ENCODE results near the gene NUDT8. TPM values are rescaled to one million over a fixed set of nuclear protein-coding genes. Genes with fewer than 3 reads are reported as not detected.
A peak's percentile ranks its signal among the peaks of the same experiment; 100 is the strongest.

NUDT8 gene
- total and polyA plus RNA-seq, 10 of the 15 experiments (the other 5 are each of a cell fraction or from before 2014, with no cell fraction given), result 0.32 to 18.2 (median 9.8) TPM

DNA sequence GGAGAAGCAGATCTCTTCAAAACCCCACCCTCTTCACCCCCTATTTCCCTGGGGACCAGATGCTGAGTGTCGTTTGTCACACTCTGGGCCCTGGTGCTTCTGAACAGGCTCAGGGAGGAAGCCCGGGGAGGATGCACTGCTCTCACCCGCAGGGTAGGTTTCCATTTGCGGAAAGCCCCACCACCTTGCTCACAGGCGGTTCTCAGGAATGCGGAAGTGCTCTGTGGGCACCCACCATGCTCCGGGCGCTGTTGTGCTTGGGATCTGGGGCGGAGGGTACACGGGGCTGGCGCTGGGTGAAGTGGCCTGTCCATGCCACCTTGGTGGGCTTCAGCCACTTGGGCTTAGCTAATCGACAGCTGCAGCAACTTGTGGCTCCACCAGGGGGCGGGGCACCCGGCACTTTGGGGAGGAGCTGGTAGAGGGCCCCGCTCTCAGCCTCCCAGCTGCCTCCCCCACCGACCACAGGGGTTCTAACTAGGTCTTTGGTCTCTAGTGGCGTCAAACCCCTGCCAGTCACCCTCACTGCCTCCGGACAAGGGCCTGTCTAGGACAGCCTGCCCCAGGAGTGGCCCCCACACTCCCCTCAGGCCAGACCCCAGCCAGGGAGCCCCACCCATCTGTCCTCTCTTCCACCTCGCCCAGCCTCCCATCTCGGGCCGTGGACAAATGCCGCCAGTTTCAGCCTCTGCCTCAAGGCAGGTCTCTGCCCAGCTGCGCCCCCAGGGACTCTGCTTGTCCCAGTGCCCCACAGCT, 15.6 kb downstream of the NUDT8 start (continued):
- TF ChIP-seq ZZZ3 (IDR thresholded peaks at IDR 0.05; ENCODE audit: control insufficient read depth, insufficient read length, low read depth), result no peak
- TF ChIP-seq BMI1 (IDR thresholded peaks at IDR 0.05; ENCODE audit: borderline replicate concordance), result no peak; the same call in 1 of the 2 replicates
- TF ChIP-seq ZBTB11 (CRISPR knock-in tag; IDR thresholded peaks at IDR 0.05), result no peak
- TF ChIP-seq SMAD5 (IDR thresholded peaks at IDR 0.05; ENCODE audit: low read depth), result peak; percentile 42; the same call in 1 of the 2 replicates
- TF ChIP-seq BCL11A (IDR thresholded peaks at IDR 0.05; ENCODE audit: low read depth, low read length), result no peak
- TF ChIP-seq TAF1 (IDR thresholded peaks at IDR 0.05; ENCODE audit: borderline replicate concordance, low read depth, low read length), result peak; percentile 73
- peak; percentile 55; the same call in 1 of the 2 replicates for TF ChIP-seq TCF12 (IDR thresholded peaks at IDR 0.05; ENCODE audit: low read depth, low read length)
- no peak for TF ChIP-seq ASH2L (IDR thresholded peaks at IDR 0.05; ENCODE audit: borderline replicate concordance, low read depth)
- TF ChIP-seq KLF5 (IDR thresholded peaks at IDR 0.05; ENCODE audit: partially characterized antibody), result peak; percentile 54
- TF ChIP-seq, protein P1, sequence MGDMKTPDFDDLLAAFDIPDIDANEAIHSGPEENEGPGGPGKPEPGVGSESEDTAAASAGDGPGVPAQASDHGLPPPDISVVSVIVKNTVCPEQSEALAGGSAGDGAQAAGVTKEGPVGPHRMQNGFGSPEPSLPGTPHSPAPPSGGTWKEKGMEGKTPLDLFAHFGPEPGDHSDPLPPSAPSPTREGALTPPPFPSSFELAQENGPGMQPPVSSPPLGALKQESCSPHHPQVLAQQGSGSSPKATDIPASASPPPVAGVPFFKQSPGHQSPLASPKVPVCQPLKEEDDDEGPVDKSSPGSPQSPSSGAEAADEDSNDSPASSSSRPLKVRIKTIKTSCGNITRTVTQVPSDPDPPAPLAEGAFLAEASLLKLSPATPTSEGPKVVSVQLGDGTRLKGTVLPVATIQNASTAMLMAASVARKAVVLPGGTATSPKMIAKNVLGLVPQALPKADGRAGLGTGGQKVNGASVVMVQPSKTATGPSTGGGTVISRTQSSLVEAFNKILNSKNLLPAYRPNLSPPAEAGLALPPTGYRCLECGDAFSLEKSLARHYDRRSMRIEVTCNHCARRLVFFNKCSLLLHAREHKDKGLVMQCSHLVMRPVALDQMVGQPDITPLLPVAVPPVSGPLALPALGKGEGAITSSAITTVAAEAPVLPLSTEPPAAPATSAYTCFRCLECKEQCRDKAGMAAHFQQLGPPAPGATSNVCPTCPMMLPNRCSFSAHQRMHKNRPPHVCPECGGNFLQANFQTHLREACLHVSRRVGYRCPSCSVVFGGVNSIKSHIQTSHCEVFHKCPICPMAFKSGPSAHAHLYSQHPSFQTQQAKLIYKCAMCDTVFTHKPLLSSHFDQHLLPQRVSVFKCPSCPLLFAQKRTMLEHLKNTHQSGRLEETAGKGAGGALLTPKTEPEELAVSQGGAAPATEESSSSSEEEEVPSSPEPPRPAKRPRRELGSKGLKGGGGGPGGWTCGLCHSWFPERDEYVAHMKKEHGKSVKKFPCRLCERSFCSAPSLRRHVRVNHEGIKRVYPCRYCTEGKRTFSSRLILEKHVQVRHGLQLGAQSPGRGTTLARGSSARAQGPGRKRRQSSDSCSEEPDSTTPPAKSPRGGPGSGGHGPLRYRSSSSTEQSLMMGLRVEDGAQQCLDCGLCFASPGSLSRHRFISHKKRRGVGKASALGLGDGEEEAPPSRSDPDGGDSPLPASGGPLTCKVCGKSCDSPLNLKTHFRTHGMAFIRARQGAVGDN (IDR thresholded peaks at IDR 0.05), result peak; percentile 93
- no peak for TF ChIP-seq MYB (IDR thresholded peaks at IDR 0.05; ENCODE audit: borderline replicate concordance, low read depth, low read length)
- 0 out of 2 replicates have a peak, but pooled peaks have one; percentile 23 for TF ChIP-seq TCF3 (IDR thresholded peaks at IDR 0.05; ENCODE audit: borderline replicate concordance, insufficient read depth, low read depth, low read length)
- TF ChIP-seq ZNF207 (IDR thresholded peaks at IDR 0.05; ENCODE audit: borderline replicate concordance), result no peak; the same call in 1 of the 2 replicates
- TF ChIP-seq NFIC (IDR thresholded peaks at IDR 0.05; ENCODE audit: low read depth, low read length), result no peak; the same call in 1 of the 2 replicates
- TF ChIP-seq HSF1 (IDR thresholded peaks at IDR 0.05; ENCODE audit: low read depth, low read length), result no peak
- no peak for TF ChIP-seq KDM1A (IDR thresholded peaks at IDR 0.05; ENCODE audit: borderline replicate concordance)
- peak; percentile 92 for TF ChIP-seq POLR2A (IDR thresholded peaks at IDR 0.05; ENCODE audit: low read depth, low read length)
- TF ChIP-seq NFYA (IDR thresholded peaks at IDR 0.05; ENCODE audit: borderline replicate concordance, low read depth, low read length), result no peak
- no peak for TF ChIP-seq ZNF622 (IDR thresholded peaks at IDR 0.05)
- TF ChIP-seq, protein P2, sequence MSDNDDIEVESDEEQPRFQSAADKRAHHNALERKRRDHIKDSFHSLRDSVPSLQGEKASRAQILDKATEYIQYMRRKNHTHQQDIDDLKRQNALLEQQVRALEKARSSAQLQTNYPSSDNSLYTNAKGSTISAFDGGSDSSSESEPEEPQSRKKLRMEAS (IDR thresholded peaks at IDR 0.05; ENCODE audit: low read depth, low read length), result peak; percentile 46; the same call in 1 of the 2 replicates
- TF ChIP-seq BHLHE40 (IDR thresholded peaks at IDR 0.05; ENCODE audit: borderline replicate concordance in 1 of 2, low read depth in 2 of 2, low read length in 1 of 2), result peak in 1 of 2 experiments; percentile 55; a peak in 1 of 4 replicates
